Left ventricle myocardium superior (tissue), 1 donor: ENCODE measurements around the gene VPS72. TPM values are rescaled to one million over a fixed set of nuclear protein-coding genes. Genes with fewer than 3 reads are reported as not detected.
"Not testable (repeated sequence)": the region's sequence is repeated elsewhere in the genome, so short reads cannot be mapped to it uniquely, and the experiment has no call there.

Experiments used
- ATAC-seq: fragments of 200-7000 bp; cut with Tn5 transposase; one replicate; pipeline ENCODE4 v1.9.1; 2020; ENCODE audit warnings: mild to moderate bottlenecking, moderate library complexity
- DNase-seq: peaks from one replicate; pipeline ENCODE4 v3.0.0-alpha.2; 2020
- intact Hi-C: fragments of 100-400 bp; cut with micrococcal nuclease; formaldehyde crosslinking; loops from one replicate; pipeline ENCODE4 v1.11.0; 2022
- total RNA-seq: library from RNA; stranded (reverse); fragmentation: NEBNext Ultra II Directional; extraction: Animal tissue kit (Norgen Biotek cat#: 25700); gene quantifications from one replicate; pipeline ENCODE4 v1.2.1, GENCODE V29; 2021
- donor health status: DM: no; HTN: yes; CAD: no; lungs with severe emphysema.

Gene VPS72
- total RNA-seq, 1 donor from 2014 or later: 40.5 TPM

DNA sequence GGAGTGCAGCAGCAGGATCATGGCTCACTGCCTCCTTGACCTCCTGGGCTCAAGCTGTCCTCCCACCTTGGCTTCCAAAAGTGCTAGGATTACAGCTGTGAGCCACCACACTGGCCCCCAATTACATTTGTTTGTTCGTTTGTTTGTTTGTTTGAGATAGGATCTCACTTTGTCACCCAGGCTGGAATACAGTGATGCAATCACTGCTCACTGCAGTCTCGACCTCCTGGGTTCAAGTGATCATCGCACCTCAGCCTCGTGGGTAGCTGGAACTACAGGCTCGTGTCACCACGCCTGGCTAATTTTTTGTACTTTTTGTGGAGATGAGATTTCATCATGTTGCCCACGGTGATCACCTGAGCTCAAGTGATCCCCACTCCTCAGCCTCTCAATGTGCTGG is 2.0 kb upstream of the VPS72 start:
- no peak for DNase-seq
- ATAC-seq: no peak
- intact Hi-C loops: loop anchor here (5.0 kb wide), 1 partner anchor 60 kb away; the partner anchor contains the start of gene PSMD4

DNA sequence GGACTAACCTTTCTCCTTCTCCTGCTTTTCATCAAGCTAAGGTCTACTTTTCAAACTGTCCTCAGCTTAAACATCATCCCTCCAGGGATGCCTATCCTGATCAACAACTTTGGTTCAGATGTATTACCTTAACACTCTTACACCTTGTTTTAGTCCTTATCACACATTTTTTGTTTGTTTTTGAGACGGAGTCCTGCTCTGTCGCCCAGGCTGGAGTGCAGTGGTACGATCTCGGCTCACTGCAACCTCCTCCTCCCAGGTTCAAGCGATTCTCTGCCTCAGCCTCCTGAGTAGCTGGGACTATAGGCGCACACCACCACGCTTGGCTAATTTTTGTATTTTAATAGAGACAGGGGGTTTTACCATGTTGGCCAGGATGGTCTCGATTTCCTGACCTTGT is 1.3 kb downstream of the VPS72 start:
- intact Hi-C loops, DNase-seq, ATAC-seq: not testable (repeated sequence)

DNA sequence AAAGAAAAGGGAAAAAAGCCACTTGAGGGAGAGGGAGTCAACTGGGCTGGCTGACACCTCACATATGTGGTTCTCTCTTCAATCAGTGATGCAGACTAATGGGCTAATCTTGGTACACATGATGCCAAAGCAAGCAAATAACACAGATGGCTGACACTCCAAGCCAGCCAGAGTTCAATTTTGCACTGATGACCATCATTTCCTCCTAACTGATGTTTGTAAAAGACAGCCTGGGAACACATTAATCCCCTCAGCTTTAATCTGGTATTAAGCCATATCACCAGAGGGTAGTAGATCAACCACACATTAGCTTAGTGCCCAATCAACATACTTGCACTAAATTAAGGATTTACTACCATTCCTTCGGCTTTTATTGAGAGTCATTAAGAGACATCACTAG is 2.8 kb downstream of the VPS72 start:
- intact Hi-C loops: no loop called here
- no peak for ATAC-seq
- DNase-seq: no peak

DNA sequence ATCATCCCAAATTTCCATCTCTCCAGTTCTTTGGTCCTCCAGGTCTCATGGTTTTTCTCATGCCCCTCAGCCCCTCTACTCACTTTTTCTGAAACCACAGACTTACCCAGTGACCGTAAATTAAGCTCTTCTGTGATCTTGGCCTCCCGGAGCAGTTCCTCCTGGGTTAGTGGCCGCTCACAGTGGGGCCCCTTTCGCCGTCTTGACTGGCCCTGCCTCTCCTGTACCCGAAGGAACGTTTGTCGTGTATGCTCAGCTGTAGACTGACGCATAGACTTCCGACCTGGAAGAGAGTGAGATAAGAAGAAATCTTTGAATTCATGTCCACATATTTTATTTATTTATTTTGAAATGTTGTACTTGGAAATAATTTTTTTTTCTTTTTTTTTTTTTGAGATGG is 5.8 kb downstream of the VPS72 start:
- DNase-seq (no peak), ATAC-seq (no peak)
- intact Hi-C loops: no loop called here

DNA sequence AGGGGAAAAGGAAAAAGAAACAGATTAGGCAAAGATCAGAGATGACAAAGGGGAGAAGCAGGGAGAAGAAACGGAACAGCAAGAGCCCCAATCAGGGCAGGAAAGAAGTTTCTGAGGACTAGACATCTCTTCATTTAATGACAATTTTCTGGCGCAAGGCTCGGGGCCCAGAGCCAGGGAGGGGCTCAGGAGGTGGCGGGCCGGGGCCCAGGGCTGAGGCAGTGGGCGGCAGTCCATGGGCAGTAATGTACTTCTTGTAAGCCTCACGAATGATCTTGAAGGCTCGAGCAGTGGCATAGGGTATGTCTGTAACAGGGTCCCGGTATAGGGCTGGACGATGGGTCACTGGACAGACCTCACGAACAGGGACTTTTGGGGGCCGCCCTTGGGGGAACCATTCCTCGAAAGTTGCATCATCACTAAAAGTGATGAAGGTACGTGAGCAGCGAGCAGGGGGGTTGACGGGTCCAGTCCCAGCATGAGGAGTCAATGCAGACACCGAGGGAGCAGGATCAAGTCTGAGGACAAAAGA is 13.4 kb downstream of the VPS72 start:
- intact Hi-C loops: no loop called here
- DNase-seq: no peak
- no peak for ATAC-seq

DNA sequence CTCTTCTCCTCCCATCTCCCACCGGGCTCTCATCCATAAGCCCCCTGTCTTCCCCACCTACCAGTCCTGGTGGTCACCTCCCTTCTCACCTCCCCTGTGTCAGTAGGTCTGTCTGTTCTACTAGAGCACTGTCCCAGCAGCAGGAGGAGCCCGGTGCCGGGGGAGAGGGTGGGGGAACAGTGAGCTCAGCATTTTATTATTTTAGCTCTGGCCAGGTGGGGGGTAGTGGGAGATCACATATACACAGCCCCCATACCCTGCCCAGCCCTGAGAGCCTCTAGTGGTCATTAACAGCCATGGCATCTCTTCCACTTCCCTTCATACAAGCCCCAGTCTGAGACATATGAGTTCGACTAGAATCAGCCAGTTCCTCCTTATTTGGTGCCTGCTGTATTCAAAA is 14.1 kb downstream of the VPS72 start, which contains the start of gene TMOD4:
Gene TMOD4 (minus strand): TSS at position 119 of the 400 bp plus-strand sequence. CDS start 1,106 bp downstream, outside the sequence.
- DNase-seq (no peak), ATAC-seq (peak; percentile 58)
- intact Hi-C loops: no loop called here

DNA sequence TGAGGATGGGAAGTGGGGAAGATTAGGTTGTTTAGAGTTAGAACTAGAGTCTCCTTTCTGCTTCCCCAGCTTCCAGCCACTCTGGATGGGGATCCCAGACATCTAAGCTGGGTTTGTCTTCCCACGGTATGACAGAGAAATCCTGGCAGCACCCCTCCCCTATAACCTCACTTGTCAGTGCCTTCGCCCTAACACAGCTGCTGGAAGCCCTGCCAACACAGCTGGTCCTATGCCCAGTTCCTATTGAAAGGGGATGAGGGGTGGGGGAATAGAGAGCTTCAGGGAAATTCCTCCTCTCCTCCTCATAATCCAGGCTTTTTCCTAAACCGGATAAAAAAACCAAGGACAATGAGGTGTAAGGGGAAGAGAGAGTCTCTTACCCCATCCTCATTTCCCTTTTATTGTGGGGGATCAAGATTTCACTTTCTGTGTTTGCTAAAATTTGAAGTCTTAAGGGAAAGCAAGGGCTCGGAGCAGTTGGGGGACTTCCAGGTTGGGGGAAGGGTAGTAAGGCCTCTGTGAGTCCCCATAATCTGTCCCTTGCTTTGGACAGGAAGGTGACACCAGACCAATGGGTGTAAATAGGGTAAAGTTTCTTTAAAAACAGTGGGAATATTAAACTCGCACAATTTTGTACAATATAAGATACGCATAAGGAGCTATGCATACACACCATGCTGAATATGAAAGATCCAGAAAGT is 14.8 kb downstream of the VPS72 start:
- intact Hi-C loops: no loop called here
- DNase-seq (peak; percentile 58), ATAC-seq (peak; percentile 66)

DNA sequence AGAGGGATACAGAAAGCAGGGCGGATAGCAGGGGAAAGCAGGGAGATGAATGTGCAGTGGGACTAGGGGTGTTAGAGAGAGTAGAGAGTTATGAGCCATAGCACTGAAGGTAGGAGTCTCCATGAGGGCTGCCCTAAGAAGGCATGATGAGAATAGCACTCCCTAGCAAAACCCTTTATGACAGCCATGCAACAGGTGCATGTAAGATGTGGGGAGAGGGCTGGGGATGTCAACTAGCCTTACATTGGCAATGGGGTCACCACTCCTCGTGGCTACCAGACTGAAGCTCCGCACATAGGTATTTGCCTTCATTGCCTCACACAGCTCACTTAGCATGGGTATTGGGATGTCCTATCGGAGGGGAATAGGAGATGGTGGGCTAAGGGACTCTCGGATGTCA is 18.8 kb downstream of the VPS72 start:
- intact Hi-C loops: no loop called here
- no peak for DNase-seq
- no peak for ATAC-seq

DNA sequence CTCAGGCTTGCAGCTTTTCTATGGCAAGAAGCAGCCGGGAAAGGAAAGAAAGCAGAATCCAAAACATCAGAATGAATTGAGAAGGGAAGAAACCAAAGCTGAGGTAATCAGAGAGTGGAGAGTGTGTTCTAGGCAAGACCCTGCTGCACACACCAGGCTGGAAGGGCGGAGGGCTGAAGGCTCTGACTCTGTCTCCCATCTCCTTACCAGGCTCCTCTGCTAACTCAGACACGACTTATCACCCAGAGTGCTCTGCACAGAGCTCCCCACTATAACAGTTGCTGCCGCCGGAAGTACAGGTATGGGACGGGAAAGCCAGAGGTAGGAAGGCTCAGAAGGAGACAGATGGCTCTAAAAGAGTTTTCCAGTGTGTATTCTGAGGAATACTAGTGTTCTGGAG is 22.9 kb downstream of the VPS72 start:
- DNase-seq (no peak), ATAC-seq (no peak)
- intact Hi-C loops: no loop called here

DNA sequence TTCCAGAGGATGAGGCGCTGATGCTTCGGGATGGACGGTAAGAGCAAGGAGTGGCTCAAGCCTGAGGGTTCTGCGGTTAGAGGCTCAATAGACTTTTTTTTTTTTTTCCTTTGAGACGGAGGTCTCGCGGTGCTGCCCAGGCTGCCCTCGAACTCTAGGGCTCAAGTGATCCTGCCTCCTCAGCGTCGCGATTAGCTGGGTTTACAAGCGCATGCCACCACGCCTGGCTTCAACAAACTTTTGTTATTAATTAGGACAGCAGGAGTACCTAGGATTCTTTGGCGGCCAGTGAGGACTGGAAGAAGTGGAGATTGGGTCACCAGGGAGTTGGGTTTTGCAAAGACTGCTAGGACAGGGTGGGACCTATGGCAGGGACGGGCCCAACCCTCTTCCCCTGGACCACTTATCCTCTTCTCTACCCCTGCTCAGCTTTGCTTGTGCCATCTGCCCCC is 23.5 kb downstream of the VPS72 start:
- ATAC-seq (no peak), DNase-seq (no peak)
- intact Hi-C loops: no loop called here

DNA sequence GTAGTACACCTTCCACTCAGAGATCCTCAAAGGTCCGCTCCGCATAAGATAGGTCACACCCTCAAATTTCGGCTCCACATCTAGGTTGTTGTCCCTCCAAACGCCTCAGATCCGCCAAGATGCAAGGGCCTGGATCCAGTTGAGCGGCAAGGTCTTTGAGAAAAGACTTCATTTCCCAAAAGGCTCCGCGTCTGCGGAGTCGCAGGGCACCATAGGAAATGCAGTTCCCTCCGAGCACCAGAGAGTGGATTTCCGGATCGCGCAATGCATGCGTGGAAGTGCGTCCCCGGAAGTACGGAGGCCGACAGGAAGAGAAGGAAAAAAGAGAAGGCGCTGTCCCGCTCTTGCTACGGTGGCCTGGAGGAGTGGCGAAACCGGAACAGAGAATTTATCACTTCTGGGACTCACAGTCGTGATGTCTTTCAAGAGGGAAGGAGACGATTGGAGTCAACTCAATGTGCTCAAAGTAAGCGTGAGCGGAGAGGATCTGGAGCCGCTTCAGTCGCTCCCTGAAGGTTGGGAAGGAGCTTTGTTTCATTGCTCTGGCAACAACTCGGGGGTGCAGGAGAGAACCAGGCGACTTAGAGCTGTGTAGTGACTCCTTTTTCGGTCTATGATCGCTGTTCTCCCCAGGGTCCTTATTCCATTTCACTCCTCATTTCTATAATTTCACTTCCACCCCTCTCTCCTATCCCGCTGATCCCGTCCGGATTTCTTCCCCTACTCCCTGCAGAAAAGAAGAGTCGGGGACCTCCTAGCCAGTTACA is 24.1 kb downstream of the VPS72 start, which contains the start of the genes LYSMD1 and SCNM1:
Gene LYSMD1 (minus strand): TSS at position 165 of the 767 bp plus-strand sequence. CDS start 644 bp downstream, outside the sequence.
Gene SCNM1 (plus strand): TSS at position 407 of the 767 bp plus-strand sequence. CDS start 9 bp downstream, at position 416.
- DNase-seq: peak; percentile 95
- peak; percentile 94 for ATAC-seq
- intact Hi-C loops: no loop called here

DNA sequence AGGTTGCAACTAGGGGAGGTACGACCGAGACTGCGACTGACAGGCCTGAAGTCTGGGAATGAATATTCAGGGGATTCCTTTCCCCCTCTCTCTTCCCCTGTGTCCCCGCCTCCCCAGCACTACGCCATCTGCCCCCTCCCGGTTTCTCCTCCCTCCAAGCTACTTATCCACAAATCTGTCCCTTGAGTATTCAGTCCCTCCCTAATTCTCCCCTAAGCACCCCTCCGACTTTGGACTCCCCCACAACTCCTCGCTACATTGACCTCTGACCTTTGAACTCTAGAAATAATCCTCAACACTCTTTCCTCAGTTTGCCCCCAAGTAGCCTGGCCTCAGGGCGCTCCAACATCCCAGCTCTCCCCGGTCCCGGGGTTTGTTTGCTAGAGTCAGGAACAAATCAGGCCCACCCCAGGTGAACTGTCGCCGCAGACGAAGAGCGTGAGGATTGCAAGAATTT is 24.7 kb downstream of the VPS72 start:
- intact Hi-C loops: no loop called here
- peak; percentile 69 for DNase-seq
- peak; percentile 72 for ATAC-seq

DNA sequence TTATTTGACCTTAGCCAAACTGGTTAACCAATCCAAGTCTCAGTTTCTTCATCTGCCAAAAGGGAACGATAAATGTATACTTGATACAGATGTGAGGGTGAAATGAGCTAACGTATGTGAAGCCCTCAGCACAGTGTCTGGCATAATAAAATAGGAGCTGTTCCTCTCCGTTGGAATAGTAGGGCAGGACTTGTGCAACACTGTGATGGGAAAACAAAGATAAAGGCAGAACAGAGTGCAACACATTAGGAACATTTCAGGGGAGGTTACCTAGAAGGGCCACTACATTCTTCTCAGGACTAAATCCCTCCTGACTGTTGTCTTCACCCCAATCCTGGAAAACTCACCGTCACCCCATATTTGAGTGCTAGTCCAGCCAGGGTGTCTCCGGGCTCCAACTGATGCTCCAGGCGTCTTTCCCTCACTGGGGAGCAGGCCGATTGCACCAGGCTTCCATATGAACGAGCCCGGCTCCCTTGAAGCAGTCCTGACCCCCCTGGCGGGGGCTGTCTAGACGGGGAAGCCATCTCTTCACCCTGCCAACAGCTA is 25.2 kb downstream of the VPS72 start:
- intact Hi-C loops: no loop called here
- DNase-seq: no peak
- ATAC-seq: peak; percentile 26

DNA sequence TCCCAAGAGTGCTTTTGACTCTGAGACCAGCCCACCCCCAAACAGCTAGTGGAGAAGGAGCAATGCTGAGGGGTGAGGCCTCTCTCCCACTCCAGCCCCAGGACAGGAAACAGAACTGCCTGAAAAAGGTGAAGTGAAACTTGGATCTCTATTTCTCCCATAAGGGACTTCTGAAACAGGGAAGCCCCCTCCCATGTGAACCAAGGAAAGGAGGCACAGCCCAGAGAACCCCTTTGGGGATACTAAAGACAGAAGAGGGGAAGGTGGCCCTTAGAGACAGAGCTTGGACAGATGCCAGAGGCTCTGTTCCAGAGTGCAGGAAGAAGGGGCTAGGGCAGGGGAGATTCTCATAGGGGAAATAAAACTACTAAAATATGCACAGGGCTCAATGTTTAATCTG is 30.6 kb downstream of the VPS72 start:
- ATAC-seq (no peak), DNase-seq (no peak)
- intact Hi-C loops: loop anchor here (5.0 kb wide), 1 partner anchor 62 kb away; no protein-coding TSS in a partner anchor

DNA sequence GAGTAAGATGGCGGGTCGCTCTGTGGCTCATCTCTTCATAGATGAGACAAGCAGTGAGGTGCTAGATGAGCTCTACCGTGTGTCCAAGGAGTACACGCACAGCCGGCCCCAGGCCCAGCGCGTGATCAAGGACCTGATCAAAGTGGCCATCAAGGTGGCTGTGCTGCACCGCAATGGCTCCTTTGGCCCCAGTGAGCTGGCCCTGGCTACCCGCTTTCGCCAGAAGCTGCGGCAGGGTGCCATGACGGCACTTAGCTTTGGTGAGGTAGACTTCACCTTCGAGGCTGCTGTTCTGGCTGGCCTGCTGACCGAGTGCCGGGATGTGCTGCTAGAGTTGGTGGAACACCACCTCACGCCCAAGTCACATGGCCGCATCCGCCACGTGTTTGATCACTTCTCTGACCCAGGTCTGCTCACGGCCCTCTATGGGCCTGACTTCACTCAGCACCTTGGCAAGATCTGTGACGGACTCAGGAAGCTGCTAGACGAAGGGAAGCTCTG is 31.2 kb downstream of the VPS72 start:
- ATAC-seq: peak; percentile 15
- DNase-seq: no peak
- intact Hi-C loops: loop anchor here (5.0 kb wide), 1 partner anchor 62 kb away; no protein-coding TSS in a partner anchor

DNA sequence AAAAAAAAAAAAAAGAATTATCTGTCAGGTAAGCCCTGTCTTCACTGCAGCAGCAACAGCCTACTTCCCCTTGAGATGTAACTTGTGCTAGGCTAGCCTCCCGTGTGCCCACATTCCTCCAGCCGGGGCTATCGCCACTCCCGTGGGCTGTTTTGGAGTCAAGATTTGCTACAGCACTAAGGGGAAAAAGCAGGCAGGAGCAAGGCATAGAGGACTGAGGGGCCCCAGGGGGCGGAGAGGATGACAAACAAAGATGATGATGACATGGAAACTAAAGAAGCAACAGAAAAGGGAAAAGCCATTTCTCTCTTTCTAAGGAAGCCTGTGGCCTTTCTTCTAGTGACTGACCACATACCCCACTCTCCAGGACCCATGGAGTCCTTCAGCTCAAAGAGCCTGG is 31.7 kb downstream of the VPS72 start:
- DNase-seq: no peak
- intact Hi-C loops: loop anchor here (5.0 kb wide), 1 partner anchor 61 kb away; no protein-coding TSS in a partner anchor
- no peak for ATAC-seq

DNA sequence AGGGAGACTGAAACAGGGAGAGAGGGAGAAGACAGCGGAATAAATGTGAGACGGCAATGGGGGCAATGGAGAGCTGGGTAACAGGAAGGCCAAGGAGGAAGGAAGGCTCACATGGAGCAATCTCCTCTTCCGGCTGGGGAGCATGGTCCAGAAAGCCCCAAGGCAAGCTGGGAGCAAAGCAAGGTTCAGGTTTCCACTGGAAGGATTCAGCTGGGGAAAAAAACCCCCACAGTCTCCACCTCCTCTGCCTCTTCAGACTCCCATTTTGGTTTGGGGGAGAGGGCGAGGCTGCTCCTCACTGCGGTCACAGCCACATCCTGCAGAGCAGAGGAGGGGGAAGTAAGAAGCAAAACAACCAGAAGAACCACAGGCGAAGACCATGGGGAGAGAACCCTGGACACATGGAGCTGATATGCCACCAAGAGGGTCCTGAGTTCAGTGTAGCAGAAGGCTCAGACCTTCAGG is 32.9 kb downstream of the VPS72 start:
- intact Hi-C loops: loop anchor here (5.0 kb wide), 1 partner anchor 60 kb away; no protein-coding TSS in a partner anchor
- no peak for DNase-seq
- peak; percentile 41 for ATAC-seq

DNA sequence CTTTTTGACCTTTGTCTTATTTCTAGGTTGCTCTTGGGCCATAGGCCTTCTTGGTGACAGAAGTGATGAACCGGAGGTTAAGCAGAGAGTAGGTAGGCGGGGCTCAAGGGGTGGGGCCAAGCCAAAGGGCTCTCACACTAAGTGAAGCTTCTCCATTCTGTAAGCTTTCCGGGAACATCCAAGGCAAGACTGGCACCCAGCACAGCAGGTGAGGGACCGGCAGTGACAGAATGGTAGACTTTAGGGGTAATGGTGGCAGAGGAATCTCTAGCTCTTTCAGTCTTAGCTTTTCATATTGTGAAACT is 33.5 kb downstream of the VPS72 start, which contains the start of gene TNFAIP8L2:
Gene TNFAIP8L2 (plus strand): TSS at position 135 of the 305 bp plus-strand sequence. CDS start 2,049 bp downstream, outside the sequence.
- intact Hi-C loops: loop anchor here (5.0 kb wide), 1 partner anchor 59 kb away; no protein-coding TSS in a partner anchor
- peak; percentile 73 for DNase-seq
- peak; percentile 65 for ATAC-seq

DNA sequence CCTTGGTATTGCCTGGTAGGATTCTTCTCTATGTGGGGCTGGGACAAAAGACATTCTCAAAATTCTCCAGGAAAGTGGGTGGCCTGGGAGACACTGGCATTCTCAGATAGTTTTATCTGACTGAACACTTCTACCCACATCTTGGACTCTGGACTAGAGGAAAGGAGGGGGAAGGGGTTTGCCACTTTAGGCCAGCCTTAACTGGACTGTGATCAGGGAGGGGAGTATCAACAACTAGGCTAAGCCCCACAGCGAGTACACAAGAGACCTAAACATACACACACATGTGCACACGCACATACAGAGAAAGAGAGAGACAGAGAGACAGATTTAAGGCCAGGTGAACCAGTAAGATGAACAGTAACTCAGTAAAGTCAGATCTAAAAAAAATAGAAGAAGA is 42.3 kb downstream of the VPS72 start:
- ATAC-seq (no peak), DNase-seq (no peak)
- intact Hi-C loops: no loop called here
